SIG-M5 treated with dmso at 0.1 percent for 504 hours (cell line): ENCODE data around the gene LRRC4B.

Experiments
- DNase-seq: peaks from one replicate; lab custom pipeline; 2025; ENCODE audit not compliant: unreplicated experiment; lab: John Stamatoyannopoulos, UW

Gene LRRC4B

DNA sequence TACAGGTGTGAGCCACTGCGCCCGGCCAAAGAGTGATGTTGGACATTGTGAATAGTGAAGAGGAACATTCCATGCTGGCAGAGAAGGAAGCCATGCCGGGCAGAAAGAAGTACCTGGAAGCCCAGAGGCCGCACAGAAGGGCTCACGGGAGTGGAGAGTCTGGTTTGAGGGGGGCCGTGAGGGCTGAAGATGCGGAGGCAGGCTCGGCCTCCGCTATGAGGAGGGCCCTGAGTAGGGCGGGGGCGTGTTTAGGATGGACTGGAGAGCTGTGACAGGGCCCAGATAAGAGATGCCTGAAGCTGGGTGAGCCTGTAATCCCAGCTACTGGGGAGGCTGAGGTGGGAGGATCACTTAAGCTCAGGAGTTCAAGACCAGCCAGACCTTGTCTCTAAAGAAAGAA, 58.9 kb downstream of the LRRC4B start:
- DNase-seq: no peak

DNA sequence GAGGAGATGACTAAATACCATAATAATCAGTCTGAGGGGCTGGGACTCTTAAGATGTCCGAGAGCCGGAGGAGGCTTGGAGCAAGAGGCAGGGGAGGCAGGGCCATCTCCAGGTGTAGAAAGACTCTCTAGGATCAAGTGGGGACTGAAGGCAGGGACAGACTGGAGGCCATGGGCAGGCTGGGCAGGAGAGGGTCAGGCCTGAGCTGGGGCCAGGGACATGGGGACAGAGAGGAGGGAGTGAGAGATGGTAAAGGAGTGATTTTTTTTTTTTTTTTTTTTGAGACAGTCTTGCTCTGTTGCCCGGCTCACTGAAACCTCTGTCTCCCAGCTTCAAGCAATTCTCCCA, 59.4 kb downstream of the LRRC4B start:
- DNase-seq: no peak

DNA sequence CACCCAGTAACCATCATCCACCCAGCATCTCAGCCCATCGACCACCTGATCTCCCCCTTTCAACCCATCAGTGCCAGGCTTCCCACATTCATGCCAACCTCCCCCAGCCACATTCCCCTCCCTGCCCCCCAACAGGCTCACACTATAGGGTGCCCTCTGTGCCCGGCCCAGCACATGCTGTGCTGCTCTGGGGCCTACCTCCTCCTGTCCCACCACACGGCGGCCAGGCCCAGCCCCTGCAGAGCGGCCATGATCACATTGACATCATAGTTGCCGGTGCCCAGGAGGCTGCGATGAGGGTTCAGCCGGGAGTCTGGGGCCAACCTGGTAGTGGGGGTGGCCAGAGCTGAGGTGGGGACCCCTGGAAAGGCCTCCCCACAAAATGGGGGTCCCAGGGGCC, 60.9 kb downstream of the LRRC4B start:
- DNase-seq: no peak

DNA sequence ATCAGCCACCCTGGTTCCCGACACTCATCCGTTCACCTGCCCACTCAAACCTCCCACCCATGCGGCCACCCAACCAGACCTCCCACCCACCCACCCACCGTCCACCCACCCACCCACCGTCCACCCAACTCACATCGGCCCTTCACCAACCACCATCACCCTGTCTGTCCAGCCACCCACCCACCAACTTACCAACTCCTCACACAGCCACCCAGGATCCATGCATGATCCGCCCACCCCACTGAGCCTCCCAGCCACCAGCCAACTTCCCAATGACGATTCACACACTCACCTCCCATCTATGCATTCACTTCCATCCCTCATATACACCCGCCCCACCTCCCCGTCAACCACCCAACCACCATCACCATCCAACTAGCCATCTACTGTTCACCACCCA, 61.5 kb downstream of the LRRC4B start:
- no peak for DNase-seq

DNA sequence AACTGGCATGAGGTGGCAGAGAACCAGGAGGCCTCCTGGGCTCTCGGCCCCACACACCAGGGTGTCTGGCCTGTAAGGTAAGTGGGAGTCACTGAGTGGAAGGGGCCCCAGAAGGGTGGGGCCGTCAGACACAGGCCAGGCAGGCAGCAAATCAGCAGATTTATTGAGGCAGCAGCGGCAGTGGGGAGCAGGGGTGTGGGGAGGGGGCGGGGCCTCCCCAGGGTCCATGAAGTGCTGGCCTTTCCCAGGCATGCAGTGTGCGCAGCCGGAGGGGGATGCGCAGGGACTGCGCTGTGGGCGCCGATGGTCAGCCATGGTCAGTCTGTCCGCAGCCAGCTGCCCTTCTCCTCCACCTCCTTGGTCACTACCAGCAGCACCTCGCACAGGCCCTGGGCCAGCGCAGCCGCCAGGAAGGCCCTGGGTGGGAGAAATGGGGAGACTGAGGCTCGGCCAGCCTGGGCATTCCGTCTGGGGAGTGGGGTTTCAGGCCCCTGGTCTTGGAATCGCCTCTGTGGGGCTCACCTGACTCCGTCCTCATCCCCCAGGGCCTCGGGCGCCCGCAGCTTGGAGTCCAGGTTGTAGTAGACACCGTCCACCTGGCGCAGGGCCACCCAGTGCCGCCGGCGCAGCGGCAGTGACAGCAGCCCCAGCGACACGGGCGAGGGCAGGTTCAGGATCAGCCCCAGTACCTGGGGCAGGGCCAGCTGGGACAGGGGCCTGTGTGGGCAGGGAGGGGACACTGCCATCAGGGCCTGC, 62.2 kb downstream of the LRRC4B start:
- no peak for DNase-seq

DNA sequence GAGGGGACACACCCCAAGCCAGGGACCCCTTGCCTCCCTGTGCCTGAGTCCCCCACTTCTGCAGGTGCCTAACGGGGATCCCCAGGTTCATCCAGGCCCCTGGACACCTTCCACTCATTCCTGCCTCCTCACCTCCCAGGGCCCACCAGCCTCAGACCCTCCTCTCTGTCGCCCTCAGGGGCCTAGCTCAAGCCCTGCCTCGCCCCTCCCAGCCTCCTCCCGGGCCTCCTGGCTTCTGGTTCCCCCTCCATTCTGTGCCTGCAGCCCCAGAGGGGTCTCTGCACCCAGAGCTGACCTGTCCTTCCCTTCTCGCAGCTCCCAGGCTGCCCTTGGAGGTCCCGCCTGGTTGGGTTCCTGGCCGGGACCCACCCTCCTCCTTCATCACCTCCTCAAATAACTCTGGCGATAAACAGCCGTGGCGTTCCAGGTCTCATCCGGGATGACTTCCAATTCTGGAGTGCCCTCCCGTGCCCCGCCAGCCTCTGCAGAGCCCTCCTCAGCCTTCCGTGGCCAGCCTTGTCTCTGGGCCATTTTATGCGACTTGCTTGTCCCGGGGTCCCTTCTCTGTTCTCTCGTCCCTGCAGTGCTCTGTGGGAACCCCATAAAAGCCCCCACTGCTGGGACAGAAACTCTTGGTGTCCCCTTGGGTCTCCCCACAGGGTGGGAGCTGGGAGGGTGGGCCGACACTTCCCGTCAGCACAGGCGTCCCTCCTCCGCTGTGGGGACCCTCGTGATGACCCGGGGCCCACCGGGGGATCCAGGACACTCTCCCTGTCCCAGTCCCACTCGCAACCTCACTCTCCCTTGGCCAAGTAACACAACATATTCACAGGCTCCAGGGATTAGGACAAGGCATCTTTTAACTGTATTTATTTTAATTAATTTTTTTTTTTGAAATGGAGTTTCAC, 66.4 kb downstream of the LRRC4B start:
- DNase-seq: no peak

DNA sequence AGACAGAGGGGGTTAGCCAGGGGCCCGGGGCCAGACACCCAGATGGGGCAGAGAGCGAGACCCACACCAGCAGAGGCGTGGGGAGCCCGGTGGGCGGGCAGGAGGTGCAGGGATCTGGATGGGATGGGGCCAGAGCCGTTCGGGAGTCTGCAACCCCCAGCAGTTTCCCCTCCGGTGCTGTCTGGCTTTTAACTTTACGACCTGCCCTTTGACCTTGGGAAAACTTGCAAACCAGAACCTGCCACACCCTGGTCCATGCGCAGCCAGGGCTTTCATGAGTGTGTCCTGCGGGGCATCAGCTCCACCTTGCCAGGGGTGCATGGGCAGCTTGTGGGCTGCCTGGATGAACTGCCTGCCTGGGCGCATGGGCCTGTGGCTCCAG, 67.1 kb downstream of the LRRC4B start:
- no peak for DNase-seq

DNA sequence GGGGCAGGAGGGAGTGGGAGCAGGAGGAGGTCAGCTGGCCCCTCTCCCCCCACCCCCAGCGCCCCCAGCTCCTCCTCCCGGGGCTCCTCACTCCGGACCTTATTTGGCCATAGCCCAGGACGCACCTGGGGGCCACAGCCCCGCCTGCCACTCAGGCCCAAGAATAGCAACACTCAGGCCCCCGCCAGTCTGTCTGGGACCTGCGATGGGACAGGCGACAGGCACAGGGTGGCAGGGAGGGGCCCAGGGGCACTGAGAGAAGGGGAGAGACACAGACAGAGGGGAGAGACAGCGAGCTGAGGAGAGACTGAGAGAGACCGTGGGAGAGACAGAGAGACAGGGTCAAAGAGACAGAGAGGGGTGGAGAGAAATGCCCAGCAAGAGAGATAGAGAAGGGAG, 67.5 kb downstream of the LRRC4B start:
- no peak for DNase-seq

DNA sequence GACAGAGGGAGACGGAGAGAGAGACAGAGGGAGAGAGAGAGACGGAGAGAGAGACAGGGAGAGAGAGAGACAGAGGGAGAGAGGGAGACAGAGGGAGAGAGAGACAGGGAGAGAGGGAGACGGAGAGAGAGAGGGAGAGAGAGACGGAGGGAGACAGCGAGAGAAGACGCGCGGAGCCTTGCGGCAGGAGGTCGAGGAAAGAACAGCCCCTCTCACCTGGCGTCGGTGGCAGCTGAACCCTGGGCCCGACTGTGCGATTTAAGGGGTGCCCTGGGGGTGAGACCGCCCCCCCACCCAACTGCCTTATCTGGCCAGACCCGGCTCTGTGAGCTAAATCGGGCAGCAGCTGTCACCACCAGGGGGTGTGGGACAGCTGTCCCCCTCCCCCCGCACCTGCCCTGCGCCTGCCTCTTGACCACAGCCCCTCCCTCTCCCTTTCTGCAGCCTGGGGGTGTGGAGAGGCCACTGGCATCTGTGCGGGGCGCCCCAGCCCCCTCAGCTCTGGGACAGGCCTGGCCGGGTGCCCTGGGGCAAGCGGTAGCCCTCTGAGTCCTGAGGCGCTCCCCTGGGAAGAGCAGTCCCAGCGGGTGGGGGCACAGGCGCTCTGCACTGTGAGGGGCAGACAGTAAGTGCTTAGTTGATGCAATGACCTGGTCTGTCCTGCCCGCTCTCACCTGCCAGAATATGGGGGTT, 68.0 kb downstream of the LRRC4B start:
- DNase-seq: no peak

DNA sequence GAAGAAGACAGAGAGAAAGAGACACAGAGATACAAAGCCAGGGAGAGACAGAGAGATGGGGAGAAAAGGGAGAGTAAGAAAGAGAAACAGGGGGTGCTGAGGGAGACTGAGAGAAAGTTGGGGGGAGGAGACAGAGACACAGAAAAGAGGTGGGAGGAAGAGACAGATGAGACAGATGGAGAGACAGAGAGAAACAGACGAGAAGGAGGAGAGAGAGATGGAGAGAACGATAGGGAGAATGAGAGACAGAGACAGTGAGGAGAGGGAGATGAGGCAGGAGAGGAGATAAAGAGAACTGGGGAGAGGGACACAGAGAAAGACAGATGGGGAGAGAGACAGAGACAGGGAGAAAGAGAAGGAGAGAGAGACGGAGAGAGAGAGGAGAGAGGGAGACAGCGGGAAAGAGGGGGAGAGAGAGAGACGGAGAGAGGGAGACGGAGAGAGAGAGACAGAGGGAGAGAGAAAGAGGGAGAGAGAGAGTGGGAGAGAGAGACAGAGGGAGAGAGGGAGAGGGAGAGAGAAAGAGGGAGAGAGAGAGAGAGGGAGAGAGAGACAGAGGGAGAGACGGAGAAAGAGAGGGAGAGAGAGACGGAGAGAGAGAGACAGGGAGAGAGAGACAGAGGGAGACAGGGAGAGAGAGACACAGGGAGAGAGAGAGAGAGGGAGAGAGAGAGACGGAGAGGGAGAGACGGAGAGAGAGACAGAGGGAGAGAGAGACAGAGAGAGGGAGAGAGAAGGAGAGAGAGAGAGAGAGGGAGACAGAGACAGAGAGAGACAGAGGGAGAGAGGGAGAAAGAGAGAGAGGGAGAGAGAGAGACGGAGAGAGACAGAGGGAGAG, 69.8 kb downstream of the LRRC4B start:
- no peak for DNase-seq

DNA sequence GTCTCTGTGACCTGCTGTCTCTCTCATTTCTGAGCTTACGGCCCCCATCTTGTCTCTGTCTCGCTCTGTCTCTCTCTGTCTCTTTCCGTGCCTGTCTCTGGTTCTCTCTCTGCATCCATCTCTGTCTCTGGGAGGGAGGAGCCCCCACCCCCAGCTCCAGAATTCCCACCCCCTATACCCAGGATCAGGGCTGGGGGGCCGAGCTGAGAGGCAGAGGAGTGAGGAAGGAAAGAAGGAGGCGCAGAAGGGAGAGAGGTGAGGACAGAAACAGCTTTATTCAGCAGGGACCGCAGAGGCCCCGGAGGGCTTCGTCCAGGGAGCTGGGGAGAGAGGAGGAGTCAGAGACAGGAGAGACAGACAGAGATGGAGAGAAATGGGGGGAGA, 71.2 kb downstream of the LRRC4B start:
- no peak for DNase-seq

DNA sequence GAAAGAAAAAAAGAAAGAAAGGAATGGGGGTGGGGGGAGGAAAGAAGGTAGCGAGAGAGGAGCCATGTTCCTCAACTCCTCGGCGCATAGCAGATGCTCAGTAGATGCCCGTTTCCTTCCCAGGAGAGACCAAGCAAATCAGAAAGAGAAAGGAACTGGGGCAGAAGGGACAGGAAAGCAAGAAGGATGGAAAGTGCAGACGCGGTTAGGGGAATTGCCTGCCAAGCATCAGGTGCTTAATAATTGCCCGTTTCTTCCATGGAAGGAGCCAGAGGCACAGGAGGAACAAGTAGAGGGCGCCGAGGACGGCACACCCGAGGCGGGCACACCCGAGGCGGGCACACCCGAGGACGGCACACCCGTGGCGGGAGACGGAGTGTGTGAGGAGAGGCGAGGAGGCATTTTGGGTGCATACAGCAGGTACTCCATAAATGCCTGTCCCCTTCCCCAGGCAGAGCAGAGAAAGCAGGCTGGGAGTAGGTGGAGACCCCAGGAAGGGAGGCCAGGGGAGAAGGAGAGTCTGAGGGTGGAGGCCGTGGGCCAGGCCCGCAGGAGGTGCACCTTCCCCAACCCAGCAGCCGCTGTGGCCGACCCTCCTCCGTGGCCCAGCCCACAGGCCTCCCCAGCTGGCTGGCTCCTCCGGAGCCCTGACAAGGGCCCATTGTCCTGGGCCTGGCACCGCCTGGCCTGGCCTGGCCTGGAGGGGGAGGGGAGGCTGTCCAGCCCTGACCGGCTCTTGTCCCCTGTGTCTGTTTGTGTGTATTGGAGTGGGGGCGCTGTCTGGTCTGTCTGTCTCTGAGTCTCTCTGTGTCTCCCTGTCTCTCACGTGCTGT, 71.8 kb downstream of the LRRC4B start:
- DNase-seq: no peak

DNA sequence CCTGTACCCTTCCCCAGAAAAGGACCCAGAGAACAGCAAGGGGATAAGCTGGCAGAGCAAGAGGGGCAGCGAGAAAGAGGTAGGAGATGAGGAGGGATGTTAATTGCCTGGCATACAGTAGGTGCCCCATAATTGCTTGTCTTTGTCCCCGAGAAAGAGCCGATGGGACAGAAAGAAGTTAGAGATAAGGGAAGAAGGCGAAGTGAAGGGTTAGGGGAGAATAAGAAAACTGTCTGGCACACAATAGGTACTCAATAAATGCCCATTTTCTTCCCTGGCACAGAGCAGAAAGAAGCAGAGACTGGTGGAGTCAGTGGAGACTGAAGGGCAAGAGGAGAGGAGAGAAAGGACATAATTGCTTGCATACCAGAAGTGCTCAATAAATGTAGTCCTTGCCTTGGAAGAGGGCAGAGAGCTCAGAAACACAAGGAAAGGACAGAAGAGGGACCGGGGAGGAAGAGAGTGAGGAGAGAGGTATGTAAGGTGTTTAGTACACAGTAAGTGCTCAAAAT, 73.2 kb downstream of the LRRC4B start:
- no peak for DNase-seq

DNA sequence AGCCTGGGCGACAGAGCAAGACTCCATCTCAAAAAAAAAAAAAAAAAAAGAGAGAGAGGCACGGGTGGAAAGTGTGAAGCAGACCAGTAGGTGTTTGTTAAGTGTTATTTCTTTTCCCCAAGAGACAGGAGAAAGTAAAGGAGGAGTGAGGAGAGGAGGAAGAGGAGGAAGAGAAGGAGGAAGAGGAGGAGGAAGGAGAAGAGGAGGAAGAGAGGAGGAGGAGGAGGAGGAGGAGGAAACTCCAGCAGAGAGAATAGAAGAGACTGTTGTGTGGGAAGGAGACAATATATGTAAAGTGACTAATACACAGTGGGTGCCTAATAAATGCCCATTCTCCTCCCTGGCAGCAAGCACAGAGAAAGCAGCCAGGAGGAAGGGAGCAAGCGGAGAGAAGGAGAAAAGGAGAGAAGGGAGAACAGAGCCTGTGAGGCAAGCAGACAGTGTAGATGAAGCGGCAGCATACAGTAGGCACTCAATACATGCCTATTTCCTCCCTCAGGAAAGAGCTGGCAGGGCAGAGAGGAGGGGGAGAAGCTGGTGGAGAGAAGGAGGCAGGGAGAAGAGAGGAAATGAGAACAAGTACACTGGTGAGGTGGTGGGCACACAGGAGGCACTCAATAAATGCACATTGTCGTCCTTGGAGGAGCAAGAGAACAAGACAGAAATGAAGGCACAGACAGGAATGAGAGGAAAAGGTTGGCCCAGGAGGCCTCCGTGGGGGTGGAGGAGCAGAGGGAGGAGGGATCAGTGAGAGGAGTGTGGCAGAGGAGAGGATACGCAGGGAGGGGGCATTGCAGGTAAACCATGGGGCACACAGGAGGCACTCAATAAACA, 73.8 kb downstream of the LRRC4B start:
- DNase-seq: no peak

DNA sequence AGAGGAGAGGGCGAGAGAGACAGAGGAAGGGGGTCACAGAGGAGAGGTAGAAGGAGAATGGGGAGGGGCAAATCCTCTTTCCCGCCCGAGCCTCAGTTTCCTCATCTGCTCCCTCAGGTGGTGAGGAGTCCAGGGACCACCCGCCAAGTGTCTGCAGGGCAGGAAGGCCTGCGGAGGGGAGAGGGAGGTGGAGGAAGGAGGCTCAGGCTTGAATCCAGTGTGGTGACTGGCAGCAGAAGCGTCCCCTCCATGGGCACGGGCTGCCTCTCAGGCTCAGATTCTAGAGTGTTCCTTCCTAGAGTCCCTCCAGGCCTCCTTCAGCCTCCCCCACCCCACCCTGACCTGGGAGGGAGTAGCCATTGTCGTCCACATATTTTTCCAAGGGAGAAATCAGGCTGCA, 75.1 kb downstream of the LRRC4B start:
- no peak for DNase-seq

DNA sequence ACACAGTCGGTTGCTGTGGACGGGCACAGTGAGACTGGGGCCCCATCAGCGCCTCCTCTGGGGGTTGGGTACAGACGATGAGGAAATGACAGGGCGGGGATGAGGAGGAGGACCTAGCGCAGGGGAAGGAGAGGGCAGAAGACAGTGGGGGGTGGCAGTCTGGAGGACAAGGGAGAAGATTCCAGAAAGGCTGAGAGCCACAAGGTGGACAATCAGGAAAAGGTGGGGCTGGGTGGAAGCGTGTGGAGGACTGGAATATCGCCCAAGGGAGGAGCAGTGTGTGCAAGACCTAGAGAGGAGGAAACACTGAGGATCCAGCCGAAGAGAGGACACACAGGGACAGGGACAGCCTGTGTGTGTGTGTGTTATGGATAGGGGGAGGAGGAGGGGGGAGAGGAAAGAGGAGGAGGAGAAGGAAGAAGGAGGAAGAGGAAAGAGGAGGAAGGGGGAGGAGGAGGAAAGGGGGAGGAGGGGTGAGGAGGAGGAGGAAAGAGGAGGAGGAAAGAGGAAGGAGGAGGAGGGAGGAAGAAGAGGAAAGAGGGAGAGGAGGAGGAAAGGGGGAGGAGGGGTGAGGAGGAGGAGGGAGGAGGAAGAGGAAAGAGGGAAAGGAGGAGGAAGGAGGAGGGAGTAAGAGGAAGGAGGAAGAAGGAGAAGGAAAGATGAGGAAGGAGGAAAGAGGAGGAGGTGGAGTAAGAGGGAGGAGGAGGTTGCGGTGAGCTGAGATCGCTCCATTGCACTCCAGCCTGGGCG, 75.8 kb downstream of the LRRC4B start:
- peak; percentile 66 for DNase-seq

DNA sequence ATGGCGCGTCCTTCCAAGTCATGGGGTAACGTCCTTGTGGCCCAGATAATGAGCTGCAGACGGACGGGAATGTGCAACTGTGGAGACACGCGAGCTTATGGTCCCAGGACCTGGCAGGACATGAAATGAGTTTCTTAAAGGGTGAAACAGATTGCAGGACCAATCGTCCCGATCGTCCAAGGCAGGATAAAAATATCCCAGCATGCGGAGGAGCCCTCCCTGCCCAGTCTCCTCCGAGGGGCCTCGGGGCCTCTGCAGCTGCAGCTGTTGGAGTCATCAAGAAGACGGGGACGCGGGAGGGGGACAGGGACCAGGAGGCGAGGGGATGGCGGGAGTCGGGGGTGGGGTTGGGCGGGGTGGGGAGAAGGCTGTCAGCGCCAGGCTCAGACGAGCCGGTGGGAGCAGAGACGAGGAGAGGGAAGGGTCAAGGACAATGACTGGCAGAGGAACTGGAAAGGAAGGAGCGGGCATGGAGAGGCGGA, 77.2 kb downstream of the LRRC4B start:
- no peak for DNase-seq

DNA sequence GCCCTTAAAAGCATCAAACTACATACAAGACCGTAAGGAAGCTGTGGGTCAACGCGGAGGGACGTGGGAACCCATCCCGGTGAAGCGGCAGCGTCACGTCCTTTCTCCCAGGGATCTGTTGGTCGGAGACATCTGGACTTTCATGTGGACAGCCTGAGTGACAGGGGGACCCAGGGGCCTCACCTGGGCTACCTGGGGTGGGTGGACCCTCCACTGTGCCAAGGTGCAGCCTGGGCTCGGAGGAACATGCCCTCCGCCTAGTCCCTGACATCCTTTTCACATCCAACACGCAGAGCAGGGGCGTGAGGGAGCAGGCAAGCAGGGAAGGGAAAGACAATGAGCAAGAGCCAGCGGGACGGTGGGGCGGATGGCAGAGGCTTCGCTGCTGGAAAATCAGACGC, 77.8 kb downstream of the LRRC4B start:
- no peak for DNase-seq
